ENCODE measurements around the gene MPL. TPM values are rescaled to one million over a fixed set of nuclear protein-coding genes. Genes with fewer than 3 reads are reported as not detected.

Gene MPL
- total RNA-seq, 1 donor from 2014 or later, result not detected

DNA sequence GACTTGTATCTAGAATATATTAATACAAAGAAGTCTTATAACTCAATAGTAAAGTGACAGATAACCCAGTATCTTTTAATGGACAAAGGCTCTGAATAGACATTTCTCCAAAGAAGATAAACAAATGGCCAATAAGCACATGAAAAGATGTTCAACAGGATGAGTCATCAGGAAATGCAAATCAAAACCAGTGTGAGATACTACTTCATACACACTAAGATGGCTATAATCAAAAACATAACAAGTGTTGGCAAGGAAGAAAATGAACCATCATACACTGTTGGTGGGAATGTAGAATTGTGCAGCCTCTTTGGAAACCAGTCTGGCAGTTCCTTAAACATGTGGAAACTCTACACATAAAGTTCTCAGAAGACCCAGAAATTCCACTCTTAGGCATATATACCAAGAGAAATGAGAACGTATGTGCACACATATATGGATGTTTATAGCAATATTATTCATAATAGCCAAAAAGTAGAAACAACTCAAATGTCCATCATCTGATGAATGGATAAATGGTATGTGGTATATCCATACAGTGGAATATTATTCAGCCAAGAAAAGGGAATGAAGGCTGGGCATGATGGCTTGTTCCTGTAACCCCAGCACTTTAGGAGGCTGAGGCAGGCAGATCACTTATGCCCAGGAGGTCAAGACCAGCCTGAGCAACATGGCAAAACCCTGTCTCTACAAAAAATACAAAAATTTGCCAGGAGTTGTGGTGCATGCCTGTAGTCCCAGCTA is 9.9 kb upstream of the MPL start:
- Mint-ChIP-seq H3K9me3 (ENCODE audit: unreplicated experiment) (peaks cover 9% of the 10 kb centered on the region), H3K4me1 (ENCODE audit: low read depth, unreplicated experiment) (peaks cover 9% of the 10 kb centered on the region), H3K27ac (ENCODE audit: unreplicated experiment) (no peak overlapping the region), H3K27me3 (ENCODE audit: low read depth, unreplicated experiment) (no peaks in the 10 kb centered on the region), H3K36me3 (ENCODE audit: low read depth, unreplicated experiment) (peaks cover 4% of the 10 kb centered on the region), H3K4me3 (ENCODE audit: unreplicated experiment) (no peak overlapping the region)
- no peaks in the 10 kb centered on the region for H3K79me2 ChIP-seq (ENCODE audit: insufficient read depth, low read length)
- FAIRE-seq (no peak), DNase-seq (ENCODE audit: low read depth) (no peak)
- H3K4me3 ChIP-seq (ENCODE audit: insufficient read depth, low read depth, low read length), result no peak overlapping the region
- no peak overlapping the region for H3K27ac ChIP-seq (ENCODE audit: low read depth, low read length)
- no peaks in the 10 kb centered on the region for H3K27me3 ChIP-seq (ENCODE audit: insufficient read depth, low read length)
- H4K20me1 ChIP-seq (ENCODE audit: insufficient read depth, low read length), result no peaks in the 10 kb centered on the region
- peaks cover 14% of the 10 kb centered on the region for H3K4me1 ChIP-seq (ENCODE audit: insufficient read depth, low read length)
- no peak overlapping the region for H3K9ac ChIP-seq (ENCODE audit: low read length)
- H3K36me3 ChIP-seq (ENCODE audit: insufficient read depth, low read length), result no peaks in the 10 kb centered on the region
- no peaks in the 10 kb centered on the region for H3K9me3 ChIP-seq (ENCODE audit: insufficient read depth, low read depth, low read length)
- H2AFZ ChIP-seq (ENCODE audit: low read depth, low read length), result no peak overlapping the region
- TF ChIP-seq, protein P1, sequence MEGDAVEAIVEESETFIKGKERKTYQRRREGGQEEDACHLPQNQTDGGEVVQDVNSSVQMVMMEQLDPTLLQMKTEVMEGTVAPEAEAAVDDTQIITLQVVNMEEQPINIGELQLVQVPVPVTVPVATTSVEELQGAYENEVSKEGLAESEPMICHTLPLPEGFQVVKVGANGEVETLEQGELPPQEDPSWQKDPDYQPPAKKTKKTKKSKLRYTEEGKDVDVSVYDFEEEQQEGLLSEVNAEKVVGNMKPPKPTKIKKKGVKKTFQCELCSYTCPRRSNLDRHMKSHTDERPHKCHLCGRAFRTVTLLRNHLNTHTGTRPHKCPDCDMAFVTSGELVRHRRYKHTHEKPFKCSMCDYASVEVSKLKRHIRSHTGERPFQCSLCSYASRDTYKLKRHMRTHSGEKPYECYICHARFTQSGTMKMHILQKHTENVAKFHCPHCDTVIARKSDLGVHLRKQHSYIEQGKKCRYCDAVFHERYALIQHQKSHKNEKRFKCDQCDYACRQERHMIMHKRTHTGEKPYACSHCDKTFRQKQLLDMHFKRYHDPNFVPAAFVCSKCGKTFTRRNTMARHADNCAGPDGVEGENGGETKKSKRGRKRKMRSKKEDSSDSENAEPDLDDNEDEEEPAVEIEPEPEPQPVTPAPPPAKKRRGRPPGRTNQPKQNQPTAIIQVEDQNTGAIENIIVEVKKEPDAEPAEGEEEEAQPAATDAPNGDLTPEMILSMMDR (IDR thresholded peaks at IDR 0.05; ENCODE audit: insufficient read depth, low read depth, low read length), result no peak
- TF ChIP-seq EZH2 (IDR thresholded peaks at IDR 0.05; ENCODE audit: insufficient read depth, low read length), result no peak
- no peak overlapping the region for H3K4me2 ChIP-seq (ENCODE audit: low read length)

DNA sequence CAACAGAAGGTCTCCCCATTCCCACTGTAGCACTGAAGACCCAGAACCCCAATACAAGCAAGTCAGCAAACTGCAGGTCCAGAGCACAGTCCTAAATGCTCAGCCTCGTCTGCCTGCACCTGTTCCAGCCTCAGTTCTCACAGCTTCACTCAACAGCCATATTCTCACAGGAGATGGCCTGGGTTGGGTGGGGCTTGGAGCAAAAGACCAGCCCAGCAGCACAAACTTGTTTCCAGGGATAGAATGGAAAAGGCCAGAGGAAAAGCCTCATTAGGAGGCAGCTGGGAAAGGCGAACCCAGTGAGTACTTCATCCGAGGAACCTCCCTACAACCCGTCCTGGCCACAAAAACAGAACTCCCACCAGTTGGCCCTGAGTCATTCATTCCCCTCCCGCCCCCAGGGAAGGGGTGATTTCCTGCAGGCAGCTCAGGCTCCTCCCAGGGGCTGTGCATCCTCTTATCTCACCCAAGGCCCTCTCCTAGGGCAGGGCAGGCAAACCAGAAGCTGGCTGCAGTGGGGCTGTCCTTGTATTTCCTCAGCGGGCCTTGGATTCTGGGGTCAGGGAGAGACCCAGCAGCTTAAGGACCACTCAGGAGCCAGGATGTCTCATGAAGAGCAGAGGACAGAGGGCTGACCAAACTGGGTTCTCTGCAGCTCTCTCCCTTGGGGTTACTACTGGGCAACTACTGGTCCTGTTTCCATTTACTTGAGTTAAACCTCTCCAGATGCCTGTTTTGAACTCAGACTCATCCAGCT is 7.4 kb upstream of the MPL start:
- no peaks in the 10 kb centered on the region for H3K79me2 ChIP-seq (ENCODE audit: insufficient read depth, low read length)
- FAIRE-seq, result no peak

More for the DNA sequence above, 7.4 kb upstream of the MPL start:
- Histone ChIP-seq H3K4me1 (ENCODE audit: insufficient read depth, low read length) (peaks cover 14% of the 10 kb centered on the region), H3K4me3 (ENCODE audit: insufficient read depth, low read depth, low read length) (no peak overlapping the region), H4K20me1 (ENCODE audit: insufficient read depth, low read length) (no peaks in the 10 kb centered on the region), H3K9me3 (ENCODE audit: insufficient read depth, low read depth, low read length) (no peaks in the 10 kb centered on the region), H3K9ac (ENCODE audit: low read length) (no peak overlapping the region), H2AFZ (ENCODE audit: low read depth, low read length) (peak overlapping the region; percentile 64), H3K27ac (ENCODE audit: low read depth, low read length) (peak overlapping the region; percentile 4), H3K27me3 (ENCODE audit: insufficient read depth, low read length) (no peaks in the 10 kb centered on the region), H3K4me2 (ENCODE audit: low read length) (peak overlapping the region; percentile 43), H3K36me3 (ENCODE audit: insufficient read depth, low read length) (no peaks in the 10 kb centered on the region)
- peaks cover 6% of the 10 kb centered on the region for H3K27me3 Mint-ChIP-seq (ENCODE audit: low read depth, unreplicated experiment)
- H3K27ac Mint-ChIP-seq (ENCODE audit: unreplicated experiment), result no peak overlapping the region
- DNase-seq (ENCODE audit: low read depth), result peak; percentile 81
- TF ChIP-seq, protein P1 (IDR thresholded peaks at IDR 0.05; ENCODE audit: insufficient read depth, low read depth, low read length), result no peak
- TF ChIP-seq EZH2 (IDR thresholded peaks at IDR 0.05; ENCODE audit: insufficient read depth, low read length), result no peak
- H3K4me1 Mint-ChIP-seq (ENCODE audit: low read depth, unreplicated experiment), result peaks cover 7% of the 10 kb centered on the region
- H3K9me3 Mint-ChIP-seq (ENCODE audit: unreplicated experiment), result peaks cover 2% of the 10 kb centered on the region
- no peak overlapping the region for H3K4me3 Mint-ChIP-seq (ENCODE audit: unreplicated experiment)
- peaks cover 2% of the 10 kb centered on the region for H3K36me3 Mint-ChIP-seq (ENCODE audit: low read depth, unreplicated experiment)

All from astrocyte (in vitro differentiated cells and primary cell).